Activated B cell treated with CpG ODN at 0.5 μM for 24 hours (primary cell): ENCODE data around the gene PRTG. TPM values are rescaled to one million over a fixed set of nuclear protein-coding genes. Genes with fewer than 3 reads are reported as not detected.

Source experiments
- ATAC-seq: fragments of 200-7000 bp; cut with Tn5 transposase; one replicate; pipeline ENCODE4 v1.10.0; 2021; ENCODE audit warnings: low read depth, mild to moderate bottlenecking, moderate library complexity
- CTCF ChIA-PET: fragments of 350-600 bp; sonication (Branson Sonifier 250); formaldehyde crosslinking; loops from one replicate; lab custom pipeline; 2021; ENCODE audit warnings: antibody characterized with exemption; lab: Charles Lee
- POLR2A ChIA-PET: fragments of 350-600 bp; sonication (Branson Sonifier 250); formaldehyde crosslinking; loops from one replicate; lab custom pipeline; 2021; ENCODE audit warnings: antibody characterized with exemption; lab: Charles Lee
- DNase-seq: peaks from one replicate; pipeline ENCODE4 v3.0.0; 2022
- H3K27ac Mint-ChIP-seq: one replicate; pipeline ENCODE4 v1.8.0; 2020; ENCODE audit warnings: mixed read lengths
- H3K27me3 Mint-ChIP-seq: one replicate; pipeline ENCODE4 v1.8.0; 2021; ENCODE audit warnings: mixed read lengths
- H3K36me3 Mint-ChIP-seq: one replicate; pipeline ENCODE4 v1.8.0; 2021; ENCODE audit warnings: low read depth, mixed read lengths
- H3K4me1 Mint-ChIP-seq: one replicate; pipeline ENCODE4 v1.8.0; 2021; ENCODE audit warnings: mixed read lengths
- H3K4me3 Mint-ChIP-seq: one replicate; pipeline ENCODE4 v1.8.0; 2020; ENCODE audit warnings: mild to moderate bottlenecking, mixed read lengths
- H3K9me3 Mint-ChIP-seq: one replicate; pipeline ENCODE4 v1.8.0; 2020; ENCODE audit warnings: mixed read lengths
- intact Hi-C: fragments of 100-400 bp; cut with micrococcal nuclease; formaldehyde crosslinking; loops from one replicate; pipeline ENCODE4 v1.15.1; 2024
- total RNA-seq: library from RNA; stranded (reverse); gene quantifications from 2 replicates; pipeline ENCODE4 v1.2.3, GENCODE V29; 2022
- TF ChIP-seq, protein P1 (sequence below): fragments of 200-600 bp; IDR thresholded peaks from one replicate; pipeline ENCODE4 v1.8.0; 2022; ENCODE audit warnings: antibody characterized with exemption, mild to moderate bottlenecking

Gene PRTG
- total RNA-seq, 1 donor from 2014 or later: not detected

DNA sequence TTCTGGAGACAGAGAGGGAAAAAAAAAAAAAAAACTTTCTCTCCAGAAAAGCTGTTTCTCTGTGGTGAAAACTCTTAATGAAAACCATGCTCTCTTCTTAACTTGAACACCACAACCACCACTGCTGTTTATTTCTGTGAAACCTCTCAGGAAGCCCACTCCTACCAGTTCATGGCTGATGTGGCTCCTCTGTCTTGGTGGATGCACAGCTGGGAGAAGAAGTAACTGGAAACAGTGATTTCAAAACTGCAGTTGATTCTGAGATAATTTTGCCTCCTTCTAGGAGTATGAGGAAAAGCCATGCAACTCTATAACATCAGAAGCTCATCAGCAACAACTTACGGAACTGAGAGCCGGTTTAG is 114.6 kb downstream of the PRTG start:
- peaks cover 6% of the 10 kb centered on the region for H3K27me3 Mint-ChIP-seq
- no peaks in the 10 kb centered on the region for H3K4me1 Mint-ChIP-seq
- intact Hi-C loops: no loop called here
- no peaks in the 10 kb centered on the region for H3K9me3 Mint-ChIP-seq
- DNase-seq (no peak), ATAC-seq (no peak)
- ChIA-PET CTCF (no interaction called here), POLR2A (interaction anchor here (0.5 kb wide), 1 partner anchor 12 kb away, joined by 3 read pairs; no protein-coding TSS in a partner anchor)
- H3K4me3 Mint-ChIP-seq: no peak overlapping the region
- no peak overlapping the region for H3K27ac Mint-ChIP-seq
- no peaks in the 10 kb centered on the region for H3K36me3 Mint-ChIP-seq
- TF ChIP-seq, protein P1, sequence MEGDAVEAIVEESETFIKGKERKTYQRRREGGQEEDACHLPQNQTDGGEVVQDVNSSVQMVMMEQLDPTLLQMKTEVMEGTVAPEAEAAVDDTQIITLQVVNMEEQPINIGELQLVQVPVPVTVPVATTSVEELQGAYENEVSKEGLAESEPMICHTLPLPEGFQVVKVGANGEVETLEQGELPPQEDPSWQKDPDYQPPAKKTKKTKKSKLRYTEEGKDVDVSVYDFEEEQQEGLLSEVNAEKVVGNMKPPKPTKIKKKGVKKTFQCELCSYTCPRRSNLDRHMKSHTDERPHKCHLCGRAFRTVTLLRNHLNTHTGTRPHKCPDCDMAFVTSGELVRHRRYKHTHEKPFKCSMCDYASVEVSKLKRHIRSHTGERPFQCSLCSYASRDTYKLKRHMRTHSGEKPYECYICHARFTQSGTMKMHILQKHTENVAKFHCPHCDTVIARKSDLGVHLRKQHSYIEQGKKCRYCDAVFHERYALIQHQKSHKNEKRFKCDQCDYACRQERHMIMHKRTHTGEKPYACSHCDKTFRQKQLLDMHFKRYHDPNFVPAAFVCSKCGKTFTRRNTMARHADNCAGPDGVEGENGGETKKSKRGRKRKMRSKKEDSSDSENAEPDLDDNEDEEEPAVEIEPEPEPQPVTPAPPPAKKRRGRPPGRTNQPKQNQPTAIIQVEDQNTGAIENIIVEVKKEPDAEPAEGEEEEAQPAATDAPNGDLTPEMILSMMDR: no peak

DNA sequence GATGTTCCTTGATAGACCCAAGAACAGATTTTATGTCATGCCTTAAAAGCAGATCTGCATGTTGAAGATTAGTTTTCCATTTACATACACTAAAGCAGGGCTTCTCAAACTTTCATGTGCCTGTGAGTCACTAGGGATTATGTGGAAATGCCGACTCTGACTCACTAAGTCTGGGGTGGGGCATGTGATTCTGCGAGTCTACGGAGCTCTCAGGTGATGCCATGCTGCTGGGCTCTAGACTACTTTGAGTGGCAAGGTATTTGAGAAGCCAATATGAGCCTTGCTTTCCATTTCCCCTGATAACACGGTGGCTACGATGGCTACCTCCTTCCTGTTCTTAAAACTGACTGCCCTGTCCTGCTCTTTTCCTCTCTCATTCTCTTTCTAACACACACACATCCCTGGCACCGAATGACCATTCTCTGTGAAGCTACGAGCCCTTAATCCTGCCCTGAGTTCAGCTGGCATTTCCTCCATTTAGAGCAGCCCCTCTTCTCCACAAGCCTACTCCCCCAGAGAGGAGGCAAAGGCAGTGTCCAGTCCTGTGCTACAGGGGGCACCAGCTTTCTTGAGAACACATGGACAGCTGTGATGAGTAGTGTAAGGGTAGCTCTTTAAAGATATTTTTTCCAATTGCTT is 115.1 kb downstream of the PRTG start:
- ChIA-PET CTCF (no interaction called here), POLR2A (interaction anchor here (0.5 kb wide), 1 partner anchor 13 kb away, joined by 3 read pairs; no protein-coding TSS in a partner anchor)
- intact Hi-C loops: no loop called here
- DNase-seq (no peak), ATAC-seq (no peak)
- Mint-ChIP-seq H3K4me3 (no peak overlapping the region), H3K27me3 (peaks cover 5% of the 10 kb centered on the region), H3K36me3 (no peaks in the 10 kb centered on the region), H3K27ac (no peak overlapping the region), H3K4me1 (no peaks in the 10 kb centered on the region), H3K9me3 (no peaks in the 10 kb centered on the region)
- TF ChIP-seq, protein P1: no peak

DNA sequence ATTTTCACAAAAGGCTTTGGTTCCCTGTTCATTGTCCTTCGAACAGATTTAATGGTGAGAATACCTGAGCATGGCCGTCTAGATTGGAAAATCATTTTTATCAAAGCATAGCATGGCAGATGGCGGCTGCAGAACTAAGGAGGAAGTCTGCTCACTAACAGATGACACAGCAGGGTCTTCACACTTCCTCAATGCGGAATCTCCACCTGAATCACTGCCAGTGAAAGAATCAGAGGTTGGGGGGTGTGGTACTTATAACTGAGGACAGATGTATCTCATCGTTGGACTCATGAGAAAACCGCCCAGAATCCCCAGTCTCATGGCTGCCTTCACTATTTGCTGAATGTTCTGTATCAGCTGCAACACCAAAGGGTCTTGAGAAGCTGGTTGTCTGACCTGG is 123.2 kb downstream of the PRTG start:
- DNase-seq (no peak), ATAC-seq (no peak)
- Mint-ChIP-seq H3K9me3 (no peaks in the 10 kb centered on the region), H3K27me3 (peaks cover 6% of the 10 kb centered on the region), H3K4me3 (no peak overlapping the region), H3K4me1 (no peaks in the 10 kb centered on the region), H3K27ac (no peak overlapping the region), H3K36me3 (no peaks in the 10 kb centered on the region)
- CTCF ChIA-PET: no interaction called here
- TF ChIP-seq, protein P1: no peak
- intact Hi-C loops: no loop called here
- POLR2A ChIA-PET: no interaction called here

DNA sequence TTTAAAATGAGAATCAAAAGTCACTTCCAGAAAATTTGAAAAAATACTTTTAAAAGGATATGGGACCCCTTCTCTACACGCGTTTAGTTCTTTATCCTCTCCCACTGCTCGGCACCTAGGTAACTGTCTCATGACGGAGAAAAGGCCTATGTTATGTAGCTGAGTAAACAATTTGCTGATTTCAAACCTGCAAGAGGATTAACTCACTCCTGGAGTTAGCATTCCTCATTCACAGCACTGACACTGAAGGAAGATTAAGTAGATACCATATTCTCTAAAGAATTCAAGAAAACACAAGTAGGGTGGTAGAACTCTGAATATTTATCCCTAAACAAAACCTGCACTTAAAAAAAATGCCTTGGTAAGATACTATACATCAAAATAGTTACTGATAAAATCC is 124.6 kb downstream of the PRTG start:
- H3K4me1 Mint-ChIP-seq: no peaks in the 10 kb centered on the region
- ChIA-PET POLR2A (no interaction called here), CTCF (interaction anchor here (1.1 kb wide), 1 partner anchor 157 kb away, joined by 3 read pairs; no protein-coding TSS in a partner anchor)
- H3K27ac Mint-ChIP-seq: no peak overlapping the region
- DNase-seq: no peak
- intact Hi-C loops: no loop called here
- no peak for ATAC-seq
- H3K4me3 Mint-ChIP-seq: no peak overlapping the region
- H3K9me3 Mint-ChIP-seq: no peaks in the 10 kb centered on the region
- TF ChIP-seq, protein P1: no peak
- peaks cover 10% of the 10 kb centered on the region for H3K27me3 Mint-ChIP-seq
- H3K36me3 Mint-ChIP-seq: no peaks in the 10 kb centered on the region

DNA sequence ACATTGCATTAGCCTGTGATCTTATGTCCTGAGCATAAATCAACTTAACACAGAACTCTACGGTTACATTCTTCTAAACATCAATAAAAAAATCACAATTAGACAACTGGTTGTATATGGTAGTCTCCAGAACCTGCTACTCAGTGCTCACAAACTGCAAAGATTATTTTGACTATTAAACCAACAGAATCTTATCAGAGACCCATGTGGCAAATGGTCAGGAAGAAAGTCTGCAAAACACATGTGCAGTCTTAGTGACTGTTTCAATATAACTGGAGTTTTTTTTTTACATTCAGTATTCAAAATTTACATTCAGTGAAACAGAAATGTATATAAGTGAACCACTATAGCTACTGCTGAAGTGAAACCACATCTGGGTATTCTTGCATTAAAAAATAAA is 127.5 kb downstream of the PRTG start:
- ATAC-seq (no peak), DNase-seq (no peak)
- H3K9me3 Mint-ChIP-seq: no peaks in the 10 kb centered on the region
- POLR2A ChIA-PET: no interaction called here
- H3K27ac Mint-ChIP-seq: no peak overlapping the region
- H3K4me3 Mint-ChIP-seq: no peak overlapping the region
- peaks cover 12% of the 10 kb centered on the region for H3K27me3 Mint-ChIP-seq
- H3K36me3 Mint-ChIP-seq: no peaks in the 10 kb centered on the region
- CTCF ChIA-PET: no interaction called here
- H3K4me1 Mint-ChIP-seq: no peaks in the 10 kb centered on the region
- intact Hi-C loops: no loop called here
- TF ChIP-seq, protein P1: no peak
